HEK293T (cell line): ENCODE data around the gene REEP3.

Experiments used
- CTCF ChIA-PET: fragments of 350-600 bp; formaldehyde crosslinking; extraction: SDS; loops from one replicate; lab custom pipeline; 2021; ENCODE audit warnings: antibody characterized with exemption, inconsistent platforms; lab: Yijun Ruan, JAX
- POLR2A ChIA-PET: fragments of 350-600 bp; formaldehyde crosslinking; extraction: SDS; loops from one replicate; lab custom pipeline; 2020; ENCODE audit warnings: antibody characterized with exemption, inconsistent platforms; lab: Yijun Ruan, JAX
- DNase-seq: peaks from one replicate; pipeline ENCODE4 v3.0.0; 2012; ENCODE audit warnings: mixed read lengths; ENCODE audit errors: extremely low spot score
- ARNT ChIP-seq: fragments of 450-650 bp; IDR thresholded peaks from 2 replicates; pipeline ENCODE4 v1.6.1; 2017; ENCODE audit warnings: mild to moderate bottlenecking
- BHLHE40 ChIP-seq: fragments of 450-650 bp; IDR thresholded peaks from 2 replicates; pipeline ENCODE4 v1.6.1; 2016; ENCODE audit warnings: mild to moderate bottlenecking, moderate library complexity, borderline replicate concordance
- CTBP1 ChIP-seq: fragments of 450-650 bp; IDR thresholded peaks from 2 replicates; pipeline ENCODE4 v1.6.1; 2016; ENCODE audit warnings: borderline replicate concordance
- ELF4 ChIP-seq: fragments of 450-650 bp; IDR thresholded peaks from 2 replicates; pipeline ENCODE4 v1.6.1; 2017; ENCODE audit warnings: antibody characterized with exemption
- FOXA1 ChIP-seq: fragments of 450-650 bp; IDR thresholded peaks from 2 replicates; pipeline ENCODE4 v1.6.1; 2016; ENCODE audit warnings: mild to moderate bottlenecking
- FOXK2 ChIP-seq: fragments of 450-650 bp; IDR thresholded peaks from 2 replicates; pipeline ENCODE4 v1.6.1; 2016; ENCODE audit warnings: mild to moderate bottlenecking
- FOXM1 ChIP-seq: fragments of 450-650 bp; IDR thresholded peaks from 2 replicates; pipeline ENCODE4 v1.6.1; 2017; ENCODE audit warnings: mild to moderate bottlenecking, borderline replicate concordance
- HDGF ChIP-seq: fragments of 450-650 bp; IDR thresholded peaks from 2 replicates; pipeline ENCODE4 v1.6.1; 2017; ENCODE audit warnings: antibody characterized with exemption, borderline replicate concordance
- L3MBTL2 ChIP-seq: fragments of 450-650 bp; conservative IDR thresholded peaks from 2 replicates; pipeline ENCODE4 v1.6.1; 2016; ENCODE audit warnings: mild to moderate bottlenecking
- NFRKB ChIP-seq: fragments of 450-650 bp; IDR thresholded peaks from 2 replicates; pipeline ENCODE4 v1.6.1; 2016; ENCODE audit warnings: mild to moderate bottlenecking, moderate library complexity
- SP1 ChIP-seq: fragments of 450-650 bp; IDR thresholded peaks from 2 replicates; pipeline ENCODE4 v1.6.1; 2017
- SUZ12 ChIP-seq: fragments of 450-650 bp; IDR thresholded peaks from 2 replicates; pipeline ENCODE4 v1.6.1; 2016; ENCODE audit warnings: mild to moderate bottlenecking
- TARDBP ChIP-seq: fragments of 450-650 bp; IDR thresholded peaks from 2 replicates; pipeline ENCODE4 v1.6.1; 2016
- ZNF384 ChIP-seq: fragments of 450-650 bp; IDR thresholded peaks from 2 replicates; pipeline ENCODE4 v1.6.1; 2016
- TF ChIP-seq, protein P1 (sequence below): fragments of 450-650 bp; IDR thresholded peaks from 2 replicates; pipeline ENCODE4 v1.6.1; 2016

REEP3 gene

DNA sequence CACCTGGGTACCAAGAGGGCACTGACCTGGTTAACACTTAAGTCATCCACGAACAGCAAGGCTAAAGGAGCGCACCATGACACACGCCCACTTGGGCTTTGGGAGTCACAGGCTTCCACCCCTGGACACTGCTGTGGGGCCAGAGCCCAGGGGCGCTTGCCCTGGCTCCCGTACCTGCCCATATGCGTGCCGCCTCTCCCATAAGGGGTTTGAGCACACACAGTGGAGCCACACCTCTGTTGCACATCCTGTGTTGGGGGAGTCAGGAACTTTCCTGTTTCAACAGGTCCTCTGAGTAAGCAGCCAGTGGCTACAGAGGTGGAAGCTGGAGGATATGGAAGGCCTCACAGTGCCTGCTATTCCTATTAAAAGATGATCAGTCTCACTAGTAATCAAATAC, 152.0 kb downstream of the REEP3 start:
- TF ChIP-seq L3MBTL2 = no peak
- TF ChIP-seq SP1 = no peak
- TF ChIP-seq BHLHE40 = no peak
- no peak for TF ChIP-seq CTBP1
- TF ChIP-seq FOXK2 = no peak
- no peak for TF ChIP-seq SUZ12
- no peak for TF ChIP-seq FOXM1
- POLR2A ChIA-PET = no interaction called here
- no peak for DNase-seq
- CTCF ChIA-PET = no interaction called here

DNA sequence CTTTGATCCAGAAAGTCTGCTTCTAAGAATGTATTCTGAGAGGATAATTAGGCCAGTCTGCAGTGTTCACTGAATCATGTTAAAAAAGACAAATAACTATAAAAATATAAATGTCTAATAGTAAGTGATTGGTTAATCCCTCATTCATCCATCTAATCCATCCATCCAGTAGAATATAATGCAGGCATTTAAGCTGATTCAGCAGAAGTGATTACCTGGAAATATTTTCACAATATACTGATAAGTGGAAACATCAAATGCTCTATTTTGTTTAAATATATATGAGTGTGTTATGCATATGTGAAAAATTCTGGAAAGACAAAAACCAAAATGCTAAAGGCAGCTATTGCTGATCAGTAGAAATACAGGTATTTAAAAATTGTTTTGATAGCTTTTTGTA, 152.6 kb downstream of the REEP3 start:
- no peak for DNase-seq
- ChIA-PET POLR2A (interaction anchor here (1.0 kb wide), 1 partner anchor 153 kb away, joined by 3 read pairs; the partner anchor contains the start of gene REEP3), CTCF (no interaction called here)
- TF ChIP-seq ZNF384 (no peak), ARNT (no peak), SP1 (no peak), HDGF (no peak), SUZ12 (no peak), BHLHE40 (no peak), ELF4 (no peak), TARDBP (no peak), NFRKB (no peak), FOXA1 (no peak)
- TF ChIP-seq, protein P1, sequence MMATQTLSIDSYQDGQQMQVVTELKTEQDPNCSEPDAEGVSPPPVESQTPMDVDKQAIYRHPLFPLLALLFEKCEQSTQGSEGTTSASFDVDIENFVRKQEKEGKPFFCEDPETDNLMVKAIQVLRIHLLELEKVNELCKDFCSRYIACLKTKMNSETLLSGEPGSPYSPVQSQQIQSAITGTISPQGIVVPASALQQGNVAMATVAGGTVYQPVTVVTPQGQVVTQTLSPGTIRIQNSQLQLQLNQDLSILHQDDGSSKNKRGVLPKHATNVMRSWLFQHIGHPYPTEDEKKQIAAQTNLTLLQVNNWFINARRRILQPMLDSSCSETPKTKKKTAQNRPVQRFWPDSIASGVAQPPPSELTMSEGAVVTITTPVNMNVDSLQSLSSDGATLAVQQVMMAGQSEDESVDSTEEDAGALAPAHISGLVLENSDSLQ = no peak
